HEK293T (cell line): Measurements from ENCODE around the gene OR56A1.

Source experiments
- ARNT ChIP-seq: fragments of 450-650 bp; IDR thresholded peaks from 2 replicates; pipeline ENCODE4 v1.6.1; 2017; ENCODE audit warnings: mild to moderate bottlenecking
- BHLHE40 ChIP-seq: fragments of 450-650 bp; IDR thresholded peaks from 2 replicates; pipeline ENCODE4 v1.6.1; 2016; ENCODE audit warnings: mild to moderate bottlenecking, moderate library complexity, borderline replicate concordance
- FOXM1 ChIP-seq: fragments of 450-650 bp; IDR thresholded peaks from 2 replicates; pipeline ENCODE4 v1.6.1; 2017; ENCODE audit warnings: mild to moderate bottlenecking, borderline replicate concordance
- HDGF ChIP-seq: fragments of 450-650 bp; IDR thresholded peaks from 2 replicates; pipeline ENCODE4 v1.6.1; 2017; ENCODE audit warnings: antibody characterized with exemption, borderline replicate concordance
- L3MBTL2 ChIP-seq: fragments of 450-650 bp; conservative IDR thresholded peaks from 2 replicates; pipeline ENCODE4 v1.6.1; 2016; ENCODE audit warnings: mild to moderate bottlenecking
- LEF1 ChIP-seq: fragments of 450-650 bp; IDR thresholded peaks from 2 replicates; pipeline ENCODE4 v1.6.1; 2017; ENCODE audit warnings: mild to moderate bottlenecking, borderline replicate concordance
- PKNOX1 ChIP-seq: fragments of 450-650 bp; IDR thresholded peaks from 2 replicates; pipeline ENCODE4 v1.6.1; 2016
- SP1 ChIP-seq: fragments of 450-650 bp; IDR thresholded peaks from 2 replicates; pipeline ENCODE4 v1.6.1; 2017
- SUZ12 ChIP-seq: fragments of 450-650 bp; IDR thresholded peaks from 2 replicates; pipeline ENCODE4 v1.6.1; 2016; ENCODE audit warnings: mild to moderate bottlenecking
- TARDBP ChIP-seq: fragments of 450-650 bp; IDR thresholded peaks from 2 replicates; pipeline ENCODE4 v1.6.1; 2016
- ZNF384 ChIP-seq: fragments of 450-650 bp; IDR thresholded peaks from 2 replicates; pipeline ENCODE4 v1.6.1; 2016

- no peak for TF ChIP-seq SUZ12
- no peak for TF ChIP-seq LEF1
- TF ChIP-seq FOXM1: no peak
- no peak for TF ChIP-seq HDGF
- no peak for TF ChIP-seq SP1
- no peak for TF ChIP-seq BHLHE40
- TF ChIP-seq TARDBP: no peak
- no peak for TF ChIP-seq ARNT
- no peak for TF ChIP-seq L3MBTL2
- no peak for TF ChIP-seq PKNOX1
- TF ChIP-seq ZNF384: no peak
These were observed 43.7 kb downstream of the OR56A1 start, which contains the start of gene OR52L1 for GRCh38 chr11:5986885-5987284.
